Uterus (tissue), 2 donors: Measurements from ENCODE around the gene MT1F.

Source experiments
- CTCF ChIP-seq, 4 experiments: fragments of 200-600 bp in 2 of 4; fragments of 450-650 bp in 2 of 4; sonication (generic) in 2 of 4; IDR thresholded peaks; one replicate each; pipeline ENCODE4 v1.5.1; 2016 to 2019; ENCODE audit warnings: antibody characterized with exemption in 4 of 4, mild to moderate bottlenecking in 2 of 4, moderate library complexity in 1 of 4
- POLR2A ChIP-seq, 2 donors: fragments of 450-650 bp; IDR thresholded peaks; one replicate each; pipeline ENCODE4 v1.6.1; 2016; ENCODE audit warnings: antibody characterized with exemption in 2 of 2, mild to moderate bottlenecking in 1 of 2, moderate library complexity in 1 of 2

- TF ChIP-seq CTCF (IDR thresholded peaks at IDR 0.05) (no peak), POLR2A (IDR thresholded peaks at IDR 0.05) (no peak)
These were observed 7.9 kb upstream of the MT1F start for GRCh38 chr16:56649820-56650219.
